ENCODE results near the gene CHST4. TPM values are rescaled to one million over a fixed set of nuclear protein-coding genes. Genes with fewer than 3 reads are reported as not detected.
A peak's percentile ranks its signal among the peaks of the same experiment; 100 is the strongest.
"Not testable (repeated sequence)": the region's sequence is repeated elsewhere in the genome, so short reads cannot be mapped to it uniquely, and the experiment has no call there.

The CHST4 gene
- total RNA-seq, 2 experiments from 2014 or later: not detected

DNA sequence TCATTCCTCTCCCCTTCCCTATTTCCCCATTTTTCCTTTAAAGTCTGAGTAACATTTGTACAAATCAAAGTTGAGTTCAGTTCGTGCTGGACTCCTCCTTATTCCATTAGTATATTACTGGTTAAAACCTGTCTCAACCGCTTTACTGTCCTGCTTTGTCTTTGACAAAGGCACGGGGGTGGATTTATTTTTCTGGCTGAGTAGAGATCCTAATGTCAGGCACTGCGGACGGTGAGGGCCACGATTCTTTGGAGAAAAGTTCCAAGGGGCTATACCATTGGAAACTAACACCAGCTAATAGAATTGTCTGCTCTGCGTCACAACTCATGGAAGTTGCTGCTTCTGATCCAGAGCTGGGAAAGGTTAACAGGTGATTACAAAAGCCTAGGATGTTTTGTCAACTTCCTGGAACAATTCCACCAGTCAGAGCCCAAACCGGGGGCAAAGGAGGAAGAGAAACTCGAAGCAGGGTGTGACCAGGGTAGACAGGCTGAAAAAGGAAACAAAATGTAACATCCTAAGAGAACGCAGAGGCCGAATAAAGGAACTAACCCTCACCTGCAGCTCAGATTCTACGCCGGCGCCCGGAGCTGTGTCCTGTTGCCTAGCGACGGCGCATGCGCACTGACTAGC, 38.2 kb downstream of the CHST4 start:
- peaks cover 2% of the 10 kb centered on the region for H3K27me3 Mint-ChIP-seq
- peak overlapping the region; percentile 87 for H3K4me3 Mint-ChIP-seq
- peaks cover 13% of the 10 kb centered on the region for H3K9me3 Mint-ChIP-seq
- H3K4me1 Mint-ChIP-seq: peaks cover 19% of the 10 kb centered on the region
- peaks cover 3% of the 10 kb centered on the region for H3K36me3 Mint-ChIP-seq (ENCODE audit: low read depth)
- ChIA-PET POLR2A (interaction anchor here (0.5 kb wide), 1 partner anchor 12 kb away, joined by 3 read pairs; no protein-coding TSS in a partner anchor), CTCF (interaction anchor here (0.6 to 1.9 kb wide), 10 partner anchors 9 to 529 kb away, joined by 3 to 12 read pairs (median 4); partner anchors contain the start of genes DHX38, TAT and TXNL4B)
- peak overlapping the region; percentile 97 for H3K27ac Mint-ChIP-seq
- no peak for DNase-seq

GRCh38 chr16:71565812-71566700, 39.8 kb downstream of the CHST4 start:
- Mint-ChIP-seq H3K9me3 (peaks cover 13% of the 10 kb centered on the region), H3K4me1 (peaks cover 19% of the 10 kb centered on the region), H3K27ac (peak overlapping the region; percentile 97), H3K27me3 (peaks cover 2% of the 10 kb centered on the region), H3K4me3 (peak overlapping the region; percentile 87), H3K36me3 (ENCODE audit: low read depth) (peaks cover 3% of the 10 kb centered on the region)
- DNase-seq: no peak
- CTCF ChIA-PET: interaction anchor here (0.6 to 1.9 kb wide), 11 partner anchors 10 to 890 kb away, joined by 3 to 12 read pairs (median 4); partner anchors contain the start of gene TAT
- POLR2A ChIA-PET: no interaction called here

DNA sequence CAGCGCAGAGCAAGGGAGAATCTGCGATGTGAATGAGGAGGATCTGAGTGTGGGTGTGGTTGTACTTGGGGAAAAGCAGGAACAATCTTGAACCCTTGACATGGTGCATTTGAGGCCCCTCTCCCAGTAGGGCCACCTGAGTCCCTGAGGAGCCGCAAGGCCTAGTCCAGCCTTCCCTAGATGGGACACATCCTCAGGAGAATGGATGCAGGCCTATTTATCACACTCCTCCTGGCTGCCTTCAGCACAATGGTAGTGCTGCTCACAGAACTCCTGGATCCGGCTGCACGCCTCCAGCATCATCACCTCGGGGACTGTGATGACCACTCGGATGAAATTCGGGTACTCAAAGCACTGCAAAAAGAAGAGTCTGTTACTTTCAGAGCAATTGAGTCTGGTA, 41.7 kb downstream of the CHST4 start:
- no peaks in the 10 kb centered on the region for H3K36me3 Mint-ChIP-seq (ENCODE audit: low read depth)
- H3K9me3 Mint-ChIP-seq: no peaks in the 10 kb centered on the region
- peaks cover 2% of the 10 kb centered on the region for H3K27me3 Mint-ChIP-seq
- H3K27ac Mint-ChIP-seq: no peak overlapping the region
- ChIA-PET POLR2A (no interaction called here), CTCF (interaction anchor here (1.8 kb wide), 1 partner anchor 394 kb away, joined by 4 read pairs; no protein-coding TSS in a partner anchor)
- peaks cover 19% of the 10 kb centered on the region for H3K4me1 Mint-ChIP-seq
- DNase-seq: no peak
- no peak overlapping the region for H3K4me3 Mint-ChIP-seq

GRCh38 chr16:71568551-71568950, 42.3 kb downstream of the CHST4 start:
- ChIA-PET CTCF (interaction anchor here (1.8 kb wide), 1 partner anchor 393 kb away, joined by 4 read pairs; no protein-coding TSS in a partner anchor), POLR2A (no interaction called here)
- Mint-ChIP-seq H3K36me3 (ENCODE audit: low read depth) (no peaks in the 10 kb centered on the region), H3K4me3 (no peak overlapping the region), H3K27me3 (peaks cover 2% of the 10 kb centered on the region), H3K9me3 (no peaks in the 10 kb centered on the region), H3K27ac (no peak overlapping the region), H3K4me1 (peaks cover 19% of the 10 kb centered on the region)
- no peak for DNase-seq

GRCh38 chr16:71569621-71570020, 43.4 kb downstream of the CHST4 start:
- CTCF ChIA-PET: interaction anchor here (1.2 kb wide), 1 partner anchor 159 kb away, joined by 3 read pairs; no protein-coding TSS in a partner anchor
- no peak overlapping the region for H3K4me3 Mint-ChIP-seq
- H3K27ac Mint-ChIP-seq: no peak overlapping the region

DNA sequence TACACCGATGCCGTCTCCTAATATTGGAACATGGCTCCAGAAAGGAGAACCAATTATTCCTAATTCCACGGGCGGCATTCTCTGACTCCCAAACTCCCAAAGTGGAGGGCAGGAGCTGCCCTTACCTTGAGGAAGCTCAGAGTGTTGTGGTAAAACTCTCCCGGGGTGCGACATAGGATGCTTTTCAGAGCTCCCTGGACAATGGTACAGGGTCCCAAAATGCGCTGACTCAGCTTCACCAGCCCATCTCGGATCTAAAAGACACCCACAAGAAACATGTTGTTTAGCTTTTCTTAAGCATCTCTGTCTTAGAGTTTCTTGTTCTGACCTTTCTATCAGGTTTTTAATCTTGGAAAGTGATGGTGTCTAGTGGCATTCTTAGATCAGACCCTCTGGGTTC, 43.9 kb downstream of the CHST4 start:
- no peak overlapping the region for H3K27ac Mint-ChIP-seq
- CTCF ChIA-PET: interaction anchor here (1.2 kb wide), 1 partner anchor 159 kb away, joined by 3 read pairs; no protein-coding TSS in a partner anchor

More at GRCh38 chr16:71569621-71570020, 43.4 kb downstream of the CHST4 start:
- no peaks in the 10 kb centered on the region for H3K36me3 Mint-ChIP-seq (ENCODE audit: low read depth)
- DNase-seq: no peak
- peaks cover 12% of the 10 kb centered on the region for H3K4me1 Mint-ChIP-seq
- no peaks in the 10 kb centered on the region for H3K9me3 Mint-ChIP-seq
- peaks cover 2% of the 10 kb centered on the region for H3K27me3 Mint-ChIP-seq
- POLR2A ChIA-PET: no interaction called here

GRCh38 chr16:71572497-71573116, 46.4 kb downstream of the CHST4 start:
- peaks cover 22% of the 10 kb centered on the region for H3K27me3 Mint-ChIP-seq
- no peaks in the 10 kb centered on the region for H3K36me3 Mint-ChIP-seq (ENCODE audit: low read depth)
- no peaks in the 10 kb centered on the region for H3K9me3 Mint-ChIP-seq
- ChIA-PET CTCF (interaction anchor here (1.3 kb wide), 1 partner anchor 38 kb away, joined by 4 read pairs; no protein-coding TSS in a partner anchor), POLR2A (no interaction called here)
- H3K27ac Mint-ChIP-seq: no peak overlapping the region
- H3K4me3 Mint-ChIP-seq: no peak overlapping the region
- no peak for DNase-seq
- no peaks in the 10 kb centered on the region for H3K4me1 Mint-ChIP-seq

More for the DNA sequence above, 43.9 kb downstream of the CHST4 start:
- H3K4me3 Mint-ChIP-seq: no peak overlapping the region
- peaks cover 11% of the 10 kb centered on the region for H3K4me1 Mint-ChIP-seq
- POLR2A ChIA-PET: no interaction called here
- no peak for DNase-seq
- H3K9me3 Mint-ChIP-seq: no peaks in the 10 kb centered on the region
- no peaks in the 10 kb centered on the region for H3K36me3 Mint-ChIP-seq (ENCODE audit: low read depth)
- peaks cover 4% of the 10 kb centered on the region for H3K27me3 Mint-ChIP-seq

DNA sequence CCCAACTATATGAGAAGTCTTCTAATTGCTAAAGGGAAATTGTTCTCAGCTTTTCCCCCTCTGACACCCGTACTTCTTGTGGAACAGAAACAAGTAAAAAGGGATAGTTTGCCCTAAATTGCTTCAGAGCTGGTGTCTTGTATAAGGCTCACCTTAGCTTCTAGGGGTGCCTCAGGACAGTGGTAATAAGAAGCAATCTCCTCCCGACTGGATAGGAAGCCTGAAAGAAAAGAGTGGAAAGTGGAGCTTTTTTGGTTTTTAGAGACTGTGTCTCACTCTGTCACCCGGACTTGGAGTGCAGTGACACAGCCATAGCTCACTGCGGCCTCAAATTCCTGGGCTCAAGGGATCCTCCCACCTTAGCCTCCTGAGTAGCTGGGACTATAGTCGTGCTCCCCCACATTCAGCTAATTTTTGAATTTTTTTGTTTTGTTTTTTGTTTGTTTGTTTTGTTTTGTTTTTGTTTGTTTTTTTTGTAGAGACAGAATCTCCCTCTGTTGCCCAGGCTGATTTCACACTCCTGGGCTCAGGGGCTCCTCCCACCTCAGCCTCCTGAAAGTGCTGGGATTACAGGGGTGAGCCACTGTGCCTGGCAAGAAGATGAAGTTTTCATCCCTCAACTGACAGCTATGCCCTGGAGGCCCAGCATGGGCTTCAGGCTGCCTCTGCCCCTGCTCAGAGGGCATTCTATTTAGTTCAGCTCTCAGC, 47.3 kb downstream of the CHST4 start:
- no peak overlapping the region for H3K27ac Mint-ChIP-seq
- H3K36me3 Mint-ChIP-seq (ENCODE audit: low read depth): no peaks in the 10 kb centered on the region
- no peaks in the 10 kb centered on the region for H3K9me3 Mint-ChIP-seq
- DNase-seq: no peak
- ChIA-PET CTCF (interaction anchor here (1.3 kb wide), 1 partner anchor 37 kb away, joined by 4 read pairs; no protein-coding TSS in a partner anchor), POLR2A (no interaction called here)
- no peaks in the 10 kb centered on the region for H3K4me1 Mint-ChIP-seq
- H3K27me3 Mint-ChIP-seq: peaks cover 24% of the 10 kb centered on the region
- H3K4me3 Mint-ChIP-seq: no peak overlapping the region

GRCh38 chr16:71574702-71575101, 48.5 kb downstream of the CHST4 start:
- no peak for DNase-seq
- H3K36me3 Mint-ChIP-seq (ENCODE audit: low read depth): no peaks in the 10 kb centered on the region
- no peaks in the 10 kb centered on the region for H3K4me1 Mint-ChIP-seq
- ChIA-PET POLR2A (no interaction called here), CTCF (no interaction called here)
- H3K27me3 Mint-ChIP-seq: peaks cover 24% of the 10 kb centered on the region
- no peak overlapping the region for H3K4me3 Mint-ChIP-seq
- no peak overlapping the region for H3K27ac Mint-ChIP-seq
- no peaks in the 10 kb centered on the region for H3K9me3 Mint-ChIP-seq

DNA sequence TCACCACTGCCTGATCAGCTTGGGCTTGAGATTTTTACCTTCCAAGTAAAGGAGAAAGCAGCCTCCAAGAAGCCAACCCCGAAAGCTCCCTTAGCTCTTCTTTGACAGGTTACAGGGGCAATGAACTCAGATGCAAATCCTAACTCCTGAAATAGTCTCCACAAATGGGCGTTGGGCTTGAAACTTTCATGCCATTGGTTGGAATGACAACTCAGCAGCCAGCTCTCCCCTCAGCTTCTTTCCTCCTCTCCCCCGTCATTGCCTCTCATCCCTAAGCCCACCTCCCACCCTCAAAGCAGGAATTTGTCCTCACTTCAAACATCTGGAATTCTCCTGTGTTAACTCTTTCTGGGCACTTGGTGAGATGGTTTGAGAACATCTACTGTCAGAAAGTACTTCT, 50.7 kb downstream of the CHST4 start, which contains the start of gene TAT:
Gene TAT, minus strand, starts transcription at position 122 of the 400 bp plus-strand sequence. CDS start 677 bp downstream, outside the sequence.
- CTCF ChIA-PET: interaction anchor here (0.6 to 1.8 kb wide), 4 partner anchors 12 to 54 kb away, joined by 3 to 6 read pairs (median 3); no protein-coding TSS in a partner anchor
- Mint-ChIP-seq H3K36me3 (ENCODE audit: low read depth) (no peaks in the 10 kb centered on the region), H3K4me3 (no peak within 1 kb of the TSS), H3K9me3 (no peaks in the 10 kb centered on the region), H3K4me1 (no peaks in the 10 kb centered on the region), H3K27me3 (peaks cover 24% of the 10 kb centered on the region), H3K27ac (no peak within 1 kb of the TSS)
- no peak for DNase-seq
- POLR2A ChIA-PET: no interaction called here

DNA sequence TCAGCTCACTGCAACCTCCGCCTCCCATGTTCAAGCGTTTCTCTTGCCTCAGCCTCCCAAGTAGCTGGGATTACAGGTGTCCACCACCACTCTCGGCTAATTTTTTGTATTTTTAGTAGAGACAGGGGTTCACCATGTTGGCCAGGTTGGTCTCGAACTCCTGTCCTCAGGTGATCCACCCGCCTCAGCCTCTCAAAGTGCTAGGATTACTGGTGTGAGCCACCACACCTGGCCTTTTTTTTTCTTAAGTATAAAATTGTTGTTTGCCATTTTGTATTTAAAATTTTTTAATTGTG, 56.3 kb downstream of the CHST4 start:
- peaks cover 25% of the 10 kb centered on the region for H3K27me3 Mint-ChIP-seq
- H3K4me1 Mint-ChIP-seq; H3K27ac Mint-ChIP-seq; DNase-seq; H3K36me3 Mint-ChIP-seq (ENCODE audit: low read depth); POLR2A ChIA-PET; H3K4me3 Mint-ChIP-seq; H3K9me3 Mint-ChIP-seq: not testable (repeated sequence)
- CTCF ChIA-PET: interaction anchor here (0.6 to 0.7 kb wide), 2 partner anchors 256 to 563 kb away, joined by 3 read pairs; no protein-coding TSS in a partner anchor
